ENCODE results near the gene ZNF512.

DNA sequence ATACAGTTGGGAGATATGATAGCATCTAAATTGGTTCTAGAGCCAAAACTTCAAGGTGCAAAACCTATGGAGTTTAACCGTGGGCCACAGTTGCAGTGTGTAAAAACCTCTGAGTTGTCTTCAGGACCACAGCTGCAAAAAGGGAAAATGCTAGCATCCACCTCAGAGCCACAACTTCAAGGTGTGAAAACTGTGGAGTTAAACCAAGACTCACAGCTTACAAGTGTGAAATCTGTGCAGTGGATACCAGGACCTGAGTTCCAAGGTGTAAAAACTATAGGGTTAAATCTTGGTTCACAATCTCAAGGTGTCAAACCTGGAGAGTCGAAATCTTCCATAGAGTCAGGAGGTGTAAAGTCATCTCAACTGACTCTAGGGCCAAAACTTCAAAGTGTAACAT is 10.4 kb upstream of the ZNF512 start:
- TF ChIP-seq EZH2phosphoT487 (IDR thresholded peaks at IDR 0.05; ENCODE audit: insufficient read depth, low read depth) = no peak
- no peak for TF ChIP-seq EZH2 (IDR thresholded peaks at IDR 0.05; ENCODE audit: insufficient read depth, poor library complexity, severe bottlenecking)

All from GM23248 (cell line).